Pulmonary artery endothelial cell (primary cell): ENCODE results near the gene TYW1. TPM values are rescaled to one million over a fixed set of nuclear protein-coding genes. Genes with fewer than 3 reads are reported as not detected.
A peak's percentile ranks its signal among the peaks of the same experiment; 100 is the strongest.
"Not testable (repeated sequence)": the region's sequence is repeated elsewhere in the genome, so short reads cannot be mapped to it uniquely, and the experiment has no call there.

Experiments used
- DNase-seq: peaks from one replicate; pipeline ENCODE4 v3.0.0-alpha.2; 2011; ENCODE audit warnings: low read depth, low spot score
- total RNA-seq: library from RNA; depleted of rRNA; stranded (reverse); fragments of >200 nt; gene quantifications from 2 replicates; pipeline ENCODE4 v1.2.3, GENCODE V29; 2014

TYW1 gene
- 14.6 and 21.1 TPM in 2 replicates for total RNA-seq

GRCh38 chr7:66996444-66997191, at the start of gene TYW1:
Gene TYW1, plus strand, starts transcription at chr7:66996833. Its CDS starts 146 bp downstream, at chr7:66996979.
- DNase-seq: peak; percentile 89

DNA sequence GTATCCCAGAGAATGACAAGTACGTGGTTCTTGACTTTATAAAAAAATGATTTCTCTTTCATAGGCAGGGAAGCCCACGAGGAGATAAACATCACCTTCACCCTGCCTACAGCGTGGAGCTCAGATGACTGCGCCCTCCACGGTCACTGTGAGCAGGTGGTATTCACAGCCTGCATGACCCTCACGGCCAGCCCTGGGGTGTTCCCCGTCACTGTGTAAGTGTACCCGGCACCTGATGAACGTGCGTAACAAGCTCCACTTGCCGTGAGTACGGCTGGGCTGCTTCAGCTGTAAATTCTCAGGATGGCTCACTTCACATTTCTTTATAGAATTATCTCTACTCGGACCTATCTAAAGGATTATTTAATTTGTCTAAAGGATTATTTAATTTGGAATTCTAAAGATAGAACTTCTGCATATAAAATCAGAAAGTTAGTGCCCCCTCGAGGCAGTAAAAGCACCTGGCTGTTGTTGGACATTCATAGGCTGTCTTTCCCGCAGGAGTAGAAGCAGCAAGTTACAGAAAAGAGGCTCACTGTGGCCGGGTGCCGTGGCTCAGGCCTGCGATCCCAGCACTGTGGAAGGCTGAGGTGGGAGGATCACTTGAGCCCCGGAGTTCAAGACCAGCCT, 48.0 kb upstream of the TYW1 start:
- no peak for DNase-seq

DNA sequence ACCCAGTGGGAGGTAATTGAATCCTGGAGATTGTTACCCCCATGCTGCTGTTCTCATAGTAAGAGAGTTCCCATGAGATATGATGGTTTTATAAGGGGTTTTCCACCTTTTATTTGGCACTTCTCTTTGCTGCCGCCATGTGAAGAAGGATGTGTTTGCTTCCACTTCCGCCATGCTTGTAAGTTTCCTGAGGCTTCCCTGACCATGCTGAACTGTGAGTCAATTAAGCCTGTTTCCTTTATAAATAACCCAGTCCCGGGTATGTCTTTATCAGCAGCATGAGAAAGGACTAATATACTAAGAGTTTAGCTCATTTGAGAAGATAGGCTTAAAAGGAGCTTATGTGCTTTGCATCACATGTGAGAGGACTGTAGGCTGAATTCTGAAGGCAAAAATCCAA, 46.3 kb upstream of the TYW1 start:
- DNase-seq: peak; percentile 68

DNA sequence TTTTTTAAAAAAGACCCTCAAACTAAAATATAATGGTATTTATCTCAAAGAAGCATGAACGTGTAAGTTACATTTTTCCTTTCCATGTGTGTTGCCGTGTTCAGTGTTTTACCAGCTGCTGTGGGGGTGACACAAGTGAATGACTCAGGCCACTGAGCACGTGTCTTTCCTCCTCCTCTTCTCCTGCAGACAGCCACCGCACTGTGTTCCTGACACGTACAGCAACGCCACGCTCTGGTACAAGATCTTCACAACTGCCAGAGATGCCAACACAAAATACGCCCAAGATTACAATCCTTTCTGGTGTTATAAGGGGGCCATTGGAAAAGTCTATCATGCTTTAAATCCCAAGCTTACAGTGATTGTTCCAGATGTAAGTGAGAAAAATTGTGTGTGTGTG, 45.9 kb upstream of the TYW1 start:
- peak; percentile 46 for DNase-seq

DNA sequence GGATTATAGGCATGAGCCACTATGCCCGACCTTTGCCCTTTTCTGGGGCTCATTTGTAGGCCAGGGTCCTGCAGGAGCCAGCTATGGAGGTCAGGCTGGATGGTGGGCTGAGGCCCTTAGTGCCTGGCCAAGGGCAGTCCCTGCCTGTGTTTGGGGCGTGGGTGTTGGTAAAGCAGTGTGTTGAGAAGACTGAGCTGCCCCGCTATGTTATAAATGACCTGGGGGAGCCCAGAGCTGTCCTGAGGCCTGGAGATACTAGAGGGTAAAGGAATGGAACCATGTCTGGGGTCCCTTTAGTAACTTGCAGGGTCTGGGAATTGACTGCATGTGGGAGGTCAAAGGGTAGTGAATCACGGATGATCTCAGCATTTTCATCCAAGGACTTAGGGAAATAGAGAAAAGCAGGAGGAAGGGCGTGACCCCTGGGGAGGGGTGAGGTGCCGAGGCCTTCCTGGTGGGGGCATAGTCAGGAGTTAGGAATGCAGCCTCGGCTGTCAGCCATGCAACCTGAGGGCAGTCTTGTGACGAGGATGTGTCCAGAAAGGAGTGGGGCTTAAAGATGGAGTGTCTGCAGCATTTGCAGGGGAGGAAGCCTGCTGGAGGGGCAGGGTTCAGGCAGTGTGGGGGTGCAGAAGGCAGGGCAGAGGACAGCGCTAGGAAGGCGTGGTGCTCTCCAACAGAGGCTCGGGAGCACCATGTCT, 44.1 kb upstream of the TYW1 start:
- peak; percentile 60 for DNase-seq

DNA sequence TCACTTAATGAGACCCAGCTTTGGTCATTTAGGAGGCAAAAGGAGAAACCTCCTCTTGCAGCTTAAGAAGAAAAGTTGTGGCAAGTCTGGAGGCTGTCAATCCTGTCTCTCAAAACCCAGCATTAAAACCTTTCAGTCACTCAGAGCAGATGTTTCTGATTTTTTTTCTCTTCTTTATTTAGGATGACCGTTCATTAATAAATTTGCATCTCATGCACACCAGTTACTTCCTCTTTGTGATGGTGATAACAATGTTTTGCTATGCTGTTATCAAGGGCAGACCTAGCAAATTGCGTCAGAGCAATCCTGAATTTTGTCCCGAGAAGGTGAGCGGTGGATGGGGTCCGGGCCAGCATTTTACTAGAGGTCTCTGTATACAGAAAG, 43.6 kb upstream of the TYW1 start:
- DNase-seq: no peak

- no peak for DNase-seq
Observed at GRCh38 chr7:66957595-66958290, 38.9 kb upstream of the TYW1 start.

DNA sequence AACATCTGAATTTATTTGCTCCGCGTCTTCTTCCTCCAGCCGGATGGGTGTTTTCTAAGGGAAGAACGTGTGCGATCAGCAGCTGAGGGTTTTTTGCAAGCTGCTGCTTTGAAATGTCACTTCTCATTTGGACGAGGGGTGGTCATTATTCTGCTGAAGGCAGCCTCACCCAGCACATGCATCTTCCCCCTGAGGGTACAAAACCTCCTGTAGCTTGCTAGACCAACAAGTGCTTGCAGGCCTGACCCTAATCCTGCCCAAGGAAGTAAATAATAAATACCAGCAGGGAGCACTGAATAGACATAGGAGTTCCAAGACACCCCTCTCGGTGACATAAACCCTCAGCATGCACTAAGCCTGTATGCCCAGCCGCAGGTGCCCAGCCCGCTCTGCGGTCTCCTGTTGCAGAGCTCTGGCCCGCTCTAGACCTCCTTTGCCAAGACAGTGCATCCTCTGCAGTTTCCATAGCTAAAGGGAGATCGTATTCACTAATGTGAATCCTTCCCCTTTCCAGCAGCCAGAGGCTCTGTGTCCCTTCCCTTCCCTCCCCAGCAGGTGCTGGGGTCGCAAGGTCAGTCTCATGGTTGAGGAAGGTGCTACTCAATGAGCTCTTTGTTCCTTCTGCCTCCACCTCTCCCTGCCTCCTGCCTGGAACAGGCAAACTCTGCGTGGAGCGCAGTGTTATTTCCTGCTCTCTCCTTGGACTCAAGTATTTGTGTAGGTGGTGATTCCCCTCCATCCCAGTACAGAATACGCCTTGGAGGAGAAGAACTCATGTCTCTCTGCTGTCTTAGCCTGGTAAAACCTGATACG, 37.9 kb upstream of the TYW1 start:
- DNase-seq: no peak

- no peak for DNase-seq
Observed at GRCh38 chr7:66960192-66960591, 36.4 kb upstream of the TYW1 start.

DNA sequence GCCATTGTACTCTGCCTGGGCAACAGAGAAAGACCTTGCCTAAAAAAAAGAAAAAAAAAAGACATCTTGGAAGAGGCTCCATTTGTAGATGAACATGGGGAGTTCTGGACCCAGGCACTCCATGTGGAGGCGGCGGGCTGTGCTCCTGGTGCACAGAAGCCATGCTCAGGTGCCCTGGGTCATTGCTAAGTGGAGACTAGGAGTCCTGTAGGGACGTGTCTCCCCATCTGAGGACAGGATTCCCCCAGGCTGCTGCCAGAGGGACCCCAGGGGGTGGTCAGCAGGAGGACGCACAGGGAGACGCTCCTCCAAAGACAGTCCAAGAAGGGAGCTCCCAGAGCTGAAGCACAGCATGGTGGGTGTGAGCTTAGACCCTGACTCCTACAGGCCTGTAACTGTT, 35.5 kb upstream of the TYW1 start:
- no peak for DNase-seq

DNA sequence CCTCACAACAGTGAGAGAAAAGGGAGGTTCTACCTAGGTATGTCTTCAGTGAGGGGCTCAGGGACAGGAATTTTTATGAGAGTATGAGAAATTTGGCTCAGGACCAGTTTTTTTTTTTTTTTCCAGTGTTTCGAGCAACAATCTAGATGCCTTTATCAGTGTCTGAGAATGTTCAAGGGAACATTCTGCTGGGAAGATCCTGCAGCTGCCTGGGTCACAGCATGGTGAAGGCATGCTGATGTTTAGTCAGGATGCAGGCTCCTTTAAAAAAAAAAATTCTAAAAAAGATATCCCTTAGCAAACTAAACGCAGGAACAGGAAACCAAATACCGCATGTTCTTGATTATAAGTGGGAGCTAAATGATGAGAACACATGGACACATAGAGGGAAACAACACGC, 32.2 kb upstream of the TYW1 start:
- DNase-seq: no peak

GRCh38 chr7:66967029-66967428, 29.6 kb upstream of the TYW1 start:
- no peak for DNase-seq

DNA sequence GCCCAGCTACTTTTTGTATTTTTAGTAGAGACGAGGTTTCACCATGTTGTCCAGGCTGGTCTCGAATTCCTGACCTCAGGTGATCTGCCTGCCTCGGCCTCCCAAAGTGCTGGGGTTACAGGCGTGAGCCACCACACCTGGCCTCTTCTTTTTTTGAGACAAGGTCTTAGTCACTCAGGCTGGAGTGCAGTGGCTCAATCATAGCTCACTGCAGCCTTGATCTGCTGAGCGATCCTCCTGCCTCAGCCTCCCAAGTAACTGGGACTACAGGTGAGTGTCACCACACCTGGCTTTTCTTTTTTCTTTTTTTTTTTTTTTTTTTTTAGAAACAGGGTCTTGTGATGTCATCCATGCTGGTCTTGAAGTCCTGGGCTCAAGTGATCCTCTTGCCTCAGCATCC, 27.6 kb upstream of the TYW1 start:
- not testable (repeated sequence) for DNase-seq

DNA sequence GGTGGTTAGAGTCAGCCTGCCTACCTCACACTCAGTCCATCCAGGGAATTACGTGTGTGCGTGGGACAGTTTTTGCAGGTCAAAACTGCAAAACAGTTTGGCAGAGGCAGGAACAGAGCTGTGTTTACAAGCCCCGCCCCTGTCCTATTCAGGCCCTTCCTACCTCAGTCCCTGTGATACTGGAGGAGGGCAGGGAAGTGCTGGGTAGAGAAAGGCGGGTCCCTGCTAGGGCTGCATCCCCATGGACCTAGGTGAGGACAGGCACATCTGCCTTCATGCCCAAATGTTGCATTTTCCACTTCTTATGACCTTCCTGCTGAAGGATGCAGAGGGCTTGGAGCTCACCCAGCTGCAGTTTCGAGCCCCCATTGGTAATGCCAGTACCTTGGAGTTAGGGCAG, 26.3 kb upstream of the TYW1 start:
- no peak for DNase-seq

DNA sequence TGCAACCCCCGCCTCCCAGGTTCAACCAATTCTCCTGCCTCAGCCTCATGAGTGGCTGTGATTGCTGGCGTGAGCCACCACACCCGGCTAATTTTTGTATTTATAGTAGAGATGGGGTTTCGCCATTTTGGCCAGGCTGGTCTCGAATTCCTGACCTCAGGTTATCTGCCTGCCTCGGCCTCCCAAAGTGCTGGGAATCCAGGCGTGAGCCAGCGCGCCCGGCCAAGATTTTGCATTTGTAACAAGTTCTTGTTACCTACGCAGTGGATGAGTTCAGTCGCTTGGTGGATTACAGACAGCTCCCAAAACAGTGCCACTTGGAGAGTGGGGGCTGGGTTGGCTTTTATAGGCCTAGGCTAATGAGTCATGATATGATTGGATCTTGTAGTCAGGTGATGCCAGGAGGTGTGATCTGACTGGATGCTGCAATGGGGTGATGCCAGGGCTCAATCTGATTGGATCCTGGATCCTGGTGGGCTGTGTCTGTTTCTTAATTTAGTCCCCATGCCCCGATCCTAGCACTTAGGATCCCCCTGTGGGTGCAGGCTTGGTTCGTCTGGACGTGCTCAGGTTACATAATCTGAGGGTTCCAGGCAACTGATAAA, 21.5 kb upstream of the TYW1 start:
- DNase-seq: no peak

DNA sequence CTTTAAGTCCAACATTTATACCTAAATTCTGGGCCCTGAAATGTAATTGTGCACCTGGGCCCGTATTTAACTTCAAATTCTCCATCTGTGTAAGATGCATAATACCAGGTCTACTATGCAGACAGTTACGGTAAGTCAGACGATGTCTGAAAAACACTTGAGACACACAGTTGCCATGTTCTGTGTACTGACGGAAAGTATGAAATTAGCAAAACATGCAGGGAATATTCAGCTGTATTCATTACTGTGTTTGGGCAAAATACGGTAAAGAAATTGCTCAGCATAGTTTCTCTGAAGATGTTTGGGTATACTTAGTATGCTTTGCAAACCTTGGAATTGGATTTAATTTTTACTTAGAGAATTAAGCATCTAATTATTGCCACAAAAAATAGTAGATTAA, 18.3 kb upstream of the TYW1 start:
- not testable (repeated sequence) for DNase-seq

- DNase-seq: not testable (repeated sequence)
Observed at GRCh38 chr7:66979013-66979412, 17.6 kb upstream of the TYW1 start.

- not testable (repeated sequence) for DNase-seq
Observed at GRCh38 chr7:66980336-66980735, 16.3 kb upstream of the TYW1 start.

GRCh38 chr7:66989552-66989951, 7.1 kb upstream of the TYW1 start:
- DNase-seq: not testable (repeated sequence)

DNA sequence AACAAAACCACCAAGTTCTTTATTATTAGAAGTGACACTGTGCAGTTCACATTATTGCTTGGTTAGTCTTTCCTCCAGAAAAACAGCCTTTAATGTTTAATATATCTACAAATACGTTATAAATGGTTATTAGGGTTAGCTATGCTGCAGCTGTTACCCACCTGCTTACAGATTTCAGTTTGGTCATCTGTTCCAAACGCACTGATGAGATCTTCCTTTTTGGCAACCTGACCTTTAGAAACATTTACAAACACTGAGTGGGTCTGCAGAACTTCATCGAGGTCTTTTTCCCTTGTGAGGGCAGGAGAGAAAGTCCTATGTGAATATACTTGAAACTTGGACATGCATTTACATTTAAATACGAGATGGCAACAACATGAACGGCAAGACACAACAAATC, 2.6 kb upstream of the TYW1 start:
- DNase-seq: not testable (repeated sequence)

- DNase-seq: peak; percentile 39
Observed at GRCh38 chr7:66994691-66995049, 2.0 kb upstream of the TYW1 start.
